ENCODE results near the gene ZSCAN12. TPM values are rescaled to one million over a fixed set of nuclear protein-coding genes. Genes with fewer than 3 reads are reported as not detected.

The ZSCAN12 gene
- total and polyA plus RNA-seq, 2 of the 13 experiments (the other 11 are each of a cell fraction or from before 2014, with no cell fraction given), result 2.8 to 8.9 TPM

DNA sequence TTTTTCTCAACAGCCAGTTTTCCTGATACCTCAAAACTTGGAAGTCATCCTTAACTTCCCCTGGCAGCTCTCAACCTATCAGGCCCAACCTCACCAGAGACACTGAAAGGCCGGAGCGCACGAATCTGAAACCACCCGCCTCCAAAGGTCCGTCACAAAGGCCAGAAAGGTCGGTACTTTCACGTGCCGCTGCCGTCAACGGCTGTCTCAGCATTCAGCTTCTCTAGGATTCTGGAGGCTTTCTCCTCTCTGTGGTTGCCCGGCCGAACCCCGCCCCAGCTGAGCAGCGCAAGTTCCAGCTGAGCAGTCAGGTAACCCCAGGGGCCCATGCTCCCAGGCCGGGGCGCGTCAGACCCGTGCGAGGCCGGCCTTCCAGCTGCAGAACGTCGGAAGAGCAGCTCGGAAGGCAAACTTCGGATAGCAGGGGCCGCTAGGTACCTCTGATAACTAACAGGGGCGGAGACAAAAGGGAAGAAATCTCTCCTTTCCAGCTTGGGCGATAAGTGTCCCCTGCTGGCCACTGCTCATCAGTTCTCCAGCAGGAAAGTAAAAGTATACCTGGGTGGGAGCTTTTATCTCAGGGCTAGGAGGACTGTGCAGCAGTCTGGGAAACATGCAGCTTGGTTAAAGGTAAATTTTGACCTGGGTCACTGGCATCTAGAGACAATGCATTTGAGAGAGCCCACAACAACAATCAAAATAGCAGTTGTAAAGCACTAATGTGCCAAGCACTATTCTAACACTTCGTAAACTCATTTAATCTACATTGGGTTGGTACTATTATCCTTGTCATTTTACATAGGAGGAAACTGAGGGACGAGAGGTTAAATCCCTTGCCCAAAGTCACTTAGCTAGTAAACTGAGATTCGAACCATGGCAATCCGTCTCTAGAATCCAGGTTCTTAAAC, 16.1 kb downstream of the ZSCAN12 start (continued):
- TF ChIP-seq, protein P1, sequence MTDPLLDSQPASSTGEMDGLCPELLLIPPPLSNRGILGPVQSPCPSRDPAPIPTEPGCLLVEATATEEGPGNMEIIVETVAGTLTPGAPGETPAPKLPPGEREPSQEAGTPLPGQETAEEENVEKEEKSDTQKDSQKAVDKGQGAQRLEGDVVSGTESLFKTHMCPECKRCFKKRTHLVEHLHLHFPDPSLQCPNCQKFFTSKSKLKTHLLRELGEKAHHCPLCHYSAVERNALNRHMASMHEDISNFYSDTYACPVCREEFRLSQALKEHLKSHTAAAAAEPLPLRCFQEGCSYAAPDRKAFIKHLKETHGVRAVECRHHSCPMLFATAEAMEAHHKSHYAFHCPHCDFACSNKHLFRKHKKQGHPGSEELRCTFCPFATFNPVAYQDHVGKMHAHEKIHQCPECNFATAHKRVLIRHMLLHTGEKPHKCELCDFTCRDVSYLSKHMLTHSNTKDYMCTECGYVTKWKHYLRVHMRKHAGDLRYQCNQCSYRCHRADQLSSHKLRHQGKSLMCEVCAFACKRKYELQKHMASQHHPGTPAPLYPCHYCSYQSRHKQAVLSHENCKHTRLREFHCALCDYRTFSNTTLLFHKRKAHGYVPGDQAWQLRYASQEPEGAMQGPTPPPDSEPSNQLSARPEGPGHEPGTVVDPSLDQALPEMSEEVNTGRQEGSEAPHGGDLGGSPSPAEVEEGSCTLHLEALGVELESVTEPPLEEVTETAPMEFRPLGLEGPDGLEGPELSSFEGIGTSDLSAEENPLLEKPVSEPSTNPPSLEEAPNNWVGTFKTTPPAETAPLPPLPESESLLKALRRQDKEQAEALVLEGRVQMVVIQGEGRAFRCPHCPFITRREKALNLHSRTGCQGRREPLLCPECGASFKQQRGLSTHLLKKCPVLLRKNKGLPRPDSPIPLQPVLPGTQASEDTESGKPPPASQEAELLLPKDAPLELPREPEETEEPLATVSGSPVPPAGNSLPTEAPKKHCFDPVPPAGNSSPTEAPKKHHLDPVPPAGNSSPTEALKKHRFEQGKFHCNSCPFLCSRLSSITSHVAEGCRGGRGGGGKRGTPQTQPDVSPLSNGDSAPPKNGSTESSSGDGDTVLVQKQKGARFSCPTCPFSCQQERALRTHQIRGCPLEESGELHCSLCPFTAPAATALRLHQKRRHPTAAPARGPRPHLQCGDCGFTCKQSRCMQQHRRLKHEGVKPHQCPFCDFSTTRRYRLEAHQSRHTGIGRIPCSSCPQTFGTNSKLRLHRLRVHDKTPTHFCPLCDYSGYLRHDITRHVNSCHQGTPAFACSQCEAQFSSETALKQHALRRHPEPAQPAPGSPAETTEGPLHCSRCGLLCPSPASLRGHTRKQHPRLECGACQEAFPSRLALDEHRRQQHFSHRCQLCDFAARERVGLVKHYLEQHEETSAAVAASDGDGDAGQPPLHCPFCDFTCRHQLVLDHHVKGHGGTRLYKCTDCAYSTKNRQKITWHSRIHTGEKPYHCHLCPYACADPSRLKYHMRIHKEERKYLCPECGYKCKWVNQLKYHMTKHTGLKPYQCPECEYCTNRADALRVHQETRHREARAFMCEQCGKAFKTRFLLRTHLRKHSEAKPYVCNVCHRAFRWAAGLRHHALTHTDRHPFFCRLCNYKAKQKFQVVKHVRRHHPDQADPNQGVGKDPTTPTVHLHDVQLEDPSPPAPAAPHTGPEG (CRISPR knock-in tag; IDR thresholded peaks at IDR 0.05), result no peak
- no peak for TF ChIP-seq ATRX (CRISPR knock-in tag; IDR thresholded peaks at IDR 0.05; ENCODE audit: borderline replicate concordance)
- TF ChIP-seq, protein P2, sequence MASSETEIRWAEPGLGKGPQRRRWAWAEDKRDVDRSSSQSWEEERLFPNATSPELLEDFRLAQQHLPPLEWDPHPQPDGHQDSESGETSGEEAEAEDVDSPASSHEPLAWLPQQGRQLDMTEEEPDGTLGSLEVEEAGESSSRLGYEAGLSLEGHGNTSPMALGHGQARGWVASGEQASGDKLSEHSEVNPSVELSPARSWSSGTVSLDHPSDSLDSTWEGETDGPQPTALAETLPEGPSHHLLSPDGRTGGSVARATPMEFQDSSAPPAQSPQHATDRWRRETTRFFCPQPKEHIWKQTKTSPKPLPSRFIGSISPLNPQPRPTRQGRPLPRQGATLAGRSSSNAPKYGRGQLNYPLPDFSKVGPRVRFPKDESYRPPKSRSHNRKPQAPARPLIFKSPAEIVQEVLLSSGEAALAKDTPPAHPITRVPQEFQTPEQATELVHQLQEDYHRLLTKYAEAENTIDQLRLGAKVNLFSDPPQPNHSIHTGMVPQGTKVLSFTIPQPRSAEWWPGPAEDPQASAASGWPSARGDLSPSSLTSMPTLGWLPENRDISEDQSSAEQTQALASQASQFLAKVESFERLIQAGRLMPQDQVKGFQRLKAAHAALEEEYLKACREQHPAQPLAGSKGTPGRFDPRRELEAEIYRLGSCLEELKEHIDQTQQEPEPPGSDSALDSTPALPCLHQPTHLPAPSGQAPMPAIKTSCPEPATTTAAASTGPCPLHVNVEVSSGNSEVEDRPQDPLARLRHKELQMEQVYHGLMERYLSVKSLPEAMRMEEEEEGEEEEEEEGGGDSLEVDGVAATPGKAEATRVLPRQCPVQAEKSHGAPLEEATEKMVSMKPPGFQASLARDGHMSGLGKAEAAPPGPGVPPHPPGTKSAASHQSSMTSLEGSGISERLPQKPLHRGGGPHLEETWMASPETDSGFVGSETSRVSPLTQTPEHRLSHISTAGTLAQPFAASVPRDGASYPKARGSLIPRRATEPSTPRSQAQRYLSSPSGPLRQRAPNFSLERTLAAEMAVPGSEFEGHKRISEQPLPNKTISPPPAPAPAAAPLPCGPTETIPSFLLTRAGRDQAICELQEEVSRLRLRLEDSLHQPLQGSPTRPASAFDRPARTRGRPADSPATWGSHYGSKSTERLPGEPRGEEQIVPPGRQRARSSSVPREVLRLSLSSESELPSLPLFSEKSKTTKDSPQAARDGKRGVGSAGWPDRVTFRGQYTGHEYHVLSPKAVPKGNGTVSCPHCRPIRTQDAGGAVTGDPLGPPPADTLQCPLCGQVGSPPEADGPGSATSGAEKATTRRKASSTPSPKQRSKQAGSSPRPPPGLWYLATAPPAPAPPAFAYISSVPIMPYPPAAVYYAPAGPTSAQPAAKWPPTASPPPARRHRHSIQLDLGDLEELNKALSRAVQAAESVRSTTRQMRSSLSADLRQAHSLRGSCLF (CRISPR knock-in tag; IDR thresholded peaks at IDR 0.05; ENCODE audit: borderline replicate concordance), result no peak
- TF ChIP-seq ZNF501 (CRISPR knock-in tag; IDR thresholded peaks at IDR 0.05), result peak; percentile 99
- 0 out of 2 replicates have a peak, but pooled peaks have one; percentile 71 for TF ChIP-seq ZNF614 (CRISPR knock-in tag; IDR thresholded peaks at IDR 0.05; ENCODE audit: borderline replicate concordance)
- TF ChIP-seq ZNF337 (CRISPR knock-in tag; IDR thresholded peaks at IDR 0.05; ENCODE audit: borderline replicate concordance, low read depth), result peak; percentile 86; the same call in 1 of the 2 replicates
- peak; percentile 63 for TF ChIP-seq SMC3 (IDR thresholded peaks at IDR 0.05; ENCODE audit: low read length)
- no peak for TF ChIP-seq NCOA1 (CRISPR knock-in tag; IDR thresholded peaks at IDR 0.05)
- no peak; the same call in 1 of the 2 replicates for TF ChIP-seq PAWR (CRISPR knock-in tag; IDR thresholded peaks at IDR 0.05; ENCODE audit: borderline replicate concordance)
- TF ChIP-seq, protein P3, sequence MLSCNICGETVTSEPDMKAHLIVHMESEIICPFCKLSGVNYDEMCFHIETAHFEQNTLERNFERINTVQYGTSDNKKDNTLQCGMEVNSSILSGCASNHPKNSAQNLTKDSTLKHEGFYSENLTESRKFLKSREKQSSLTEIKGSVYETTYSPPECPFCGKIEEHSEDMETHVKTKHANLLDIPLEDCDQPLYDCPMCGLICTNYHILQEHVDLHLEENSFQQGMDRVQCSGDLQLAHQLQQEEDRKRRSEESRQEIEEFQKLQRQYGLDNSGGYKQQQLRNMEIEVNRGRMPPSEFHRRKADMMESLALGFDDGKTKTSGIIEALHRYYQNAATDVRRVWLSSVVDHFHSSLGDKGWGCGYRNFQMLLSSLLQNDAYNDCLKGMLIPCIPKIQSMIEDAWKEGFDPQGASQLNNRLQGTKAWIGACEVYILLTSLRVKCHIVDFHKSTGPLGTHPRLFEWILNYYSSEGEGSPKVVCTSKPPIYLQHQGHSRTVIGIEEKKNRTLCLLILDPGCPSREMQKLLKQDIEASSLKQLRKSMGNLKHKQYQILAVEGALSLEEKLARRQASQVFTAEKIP (CRISPR knock-in tag; IDR thresholded peaks at IDR 0.05; ENCODE audit: borderline replicate concordance), result no peak

Measured in HepG2 (cell line).